C4-2B (cell line): ENCODE measurements around the gene ROR1.

Experiments
- ZFX ChIP-seq: fragments of 450-650 bp; IDR thresholded peaks from 2 replicates; pipeline ENCODE4 v1.6.1; 2017
- TF ChIP-seq, protein P1 (sequence below): fragments of 450-650 bp; conservative IDR thresholded peaks from 2 replicates; pipeline ENCODE4 v1.5.1; 2017; ENCODE audit warnings: mild to moderate bottlenecking

DNA sequence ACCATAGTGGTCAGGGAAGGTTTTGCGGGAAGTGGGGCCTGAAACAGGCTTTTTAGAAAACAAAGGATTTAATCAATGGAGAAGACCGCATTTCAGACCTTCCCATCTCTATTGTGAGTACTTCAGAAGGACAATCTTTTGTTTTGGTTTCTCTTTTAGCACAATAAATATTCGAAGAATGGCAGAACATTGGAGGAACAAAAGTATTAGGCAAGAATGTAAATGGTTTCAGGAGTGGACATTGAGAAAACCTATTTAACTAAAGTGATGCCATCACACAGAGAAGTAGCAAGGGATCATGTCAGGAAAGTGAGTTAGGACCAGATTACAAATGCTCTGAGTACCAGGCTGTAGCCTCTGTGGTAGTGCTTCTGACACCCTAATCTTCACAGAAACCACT, 402.8 kb downstream of the ROR1 start:
- TF ChIP-seq, protein P1, sequence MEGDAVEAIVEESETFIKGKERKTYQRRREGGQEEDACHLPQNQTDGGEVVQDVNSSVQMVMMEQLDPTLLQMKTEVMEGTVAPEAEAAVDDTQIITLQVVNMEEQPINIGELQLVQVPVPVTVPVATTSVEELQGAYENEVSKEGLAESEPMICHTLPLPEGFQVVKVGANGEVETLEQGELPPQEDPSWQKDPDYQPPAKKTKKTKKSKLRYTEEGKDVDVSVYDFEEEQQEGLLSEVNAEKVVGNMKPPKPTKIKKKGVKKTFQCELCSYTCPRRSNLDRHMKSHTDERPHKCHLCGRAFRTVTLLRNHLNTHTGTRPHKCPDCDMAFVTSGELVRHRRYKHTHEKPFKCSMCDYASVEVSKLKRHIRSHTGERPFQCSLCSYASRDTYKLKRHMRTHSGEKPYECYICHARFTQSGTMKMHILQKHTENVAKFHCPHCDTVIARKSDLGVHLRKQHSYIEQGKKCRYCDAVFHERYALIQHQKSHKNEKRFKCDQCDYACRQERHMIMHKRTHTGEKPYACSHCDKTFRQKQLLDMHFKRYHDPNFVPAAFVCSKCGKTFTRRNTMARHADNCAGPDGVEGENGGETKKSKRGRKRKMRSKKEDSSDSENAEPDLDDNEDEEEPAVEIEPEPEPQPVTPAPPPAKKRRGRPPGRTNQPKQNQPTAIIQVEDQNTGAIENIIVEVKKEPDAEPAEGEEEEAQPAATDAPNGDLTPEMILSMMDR, result no peak
- no peak for TF ChIP-seq ZFX
